Keratinocyte (primary cell): ENCODE results near the gene PRDM7. TPM values are rescaled to one million over a fixed set of nuclear protein-coding genes. Genes with fewer than 3 reads are reported as not detected.

Source experiments
- DNase-seq: peaks from one replicate; pipeline ENCODE4 v3.0.0-alpha.2; 2011; ENCODE audit warnings: low read depth, missing footprints, low spot score
- FAIRE-seq: peaks from 2 replicates; lab custom pipeline; 2011; peaks lifted over from hg19 to GRCh38; lab: Jason Lieb, UNC
- H2AFZ ChIP-seq: 2 replicates; pipeline ENCODE4 v1.6.0; 2012; ENCODE audit warnings: low read length, control low read depth, inconsistent platforms; ENCODE audit not compliant: control insufficient read depth
- H3K27ac ChIP-seq: 2 replicates; pipeline ENCODE4 v1.5.1; 2011; ENCODE audit warnings: low read length; ENCODE audit not compliant: control insufficient read depth, insufficient read depth
- H3K27me3 ChIP-seq: 3 replicates; pipeline ENCODE4 v1.6.0; 2011; ENCODE audit warnings: low read length; ENCODE audit not compliant: control insufficient read depth, insufficient read depth; ENCODE audit errors: extremely low read depth
- H3K36me3 ChIP-seq, 2 experiments: 2 replicates in 1 of 2; 3 replicates in 1 of 2; pipeline ENCODE4 v1.5.1; 2011; ENCODE audit warnings: low read length in 2 of 2, mild to moderate bottlenecking in 1 of 2; ENCODE audit not compliant: control insufficient read depth in 2 of 2, insufficient read depth in 2 of 2; ENCODE audit errors: extremely low read depth in 1 of 2
- H3K4me1 ChIP-seq: 3 replicates; pipeline ENCODE4 v1.5.1; 2011; ENCODE audit warnings: low read length; ENCODE audit not compliant: control insufficient read depth, insufficient read depth; ENCODE audit errors: extremely low read depth
- H3K4me2 ChIP-seq: 3 replicates; pipeline ENCODE4 v1.6.0; 2011; ENCODE audit warnings: low read depth, low read length; ENCODE audit not compliant: control insufficient read depth, insufficient read depth; ENCODE audit errors: extremely low read depth
- H3K4me3 ChIP-seq, 3 experiments: fragments of 200-600 bp in 1 of 3; sonication (generic) in 1 of 3; 2 replicates in 2 of 3; 3 replicates in 1 of 3; pipeline ENCODE4 v1.5.1; 2011 to 2016; ENCODE audit warnings: low read length in 3 of 3, mild to moderate bottlenecking in 3 of 3, control low read depth in 2 of 3, inconsistent platforms in 1 of 3, low read depth in 1 of 3, mixed read lengths in 1 of 3, mixed run types in 1 of 3, moderate library complexity in 1 of 3; ENCODE audit not compliant: control insufficient read depth in 2 of 3, insufficient read depth in 2 of 3; ENCODE audit errors: extremely low read depth in 1 of 3
- H3K79me2 ChIP-seq: 2 replicates; pipeline ENCODE4 v1.6.0; 2012; ENCODE audit warnings: low read length; ENCODE audit not compliant: control insufficient read depth, insufficient read depth
- H3K9ac ChIP-seq: 3 replicates; pipeline ENCODE4 v1.6.0; 2011; ENCODE audit warnings: low read length; ENCODE audit not compliant: control insufficient read depth, insufficient read depth; ENCODE audit errors: extremely low read depth
- H3K9me1 ChIP-seq: 3 replicates; pipeline ENCODE4 v1.6.0; 2011; ENCODE audit warnings: low read length; ENCODE audit not compliant: control insufficient read depth, insufficient read depth; ENCODE audit errors: extremely low read depth
- H3K9me3 ChIP-seq: 2 replicates; pipeline ENCODE4 v1.5.1; 2012; ENCODE audit warnings: low read depth, low read length; ENCODE audit not compliant: control insufficient read depth
- H4K20me1 ChIP-seq: 3 replicates; pipeline ENCODE4 v1.6.0; 2011; ENCODE audit warnings: low read length; ENCODE audit not compliant: control insufficient read depth, insufficient read depth; ENCODE audit errors: extremely low read depth
- EZH2 ChIP-seq: IDR thresholded peaks from one replicate; pipeline ENCODE4 v1.6.1; 2012; ENCODE audit warnings: inconsistent platforms, mild to moderate bottlenecking, low read length, moderate library complexity
- dilution Hi-C: fragments of 300-500 bp; cut with MboI; formaldehyde crosslinking; loops from one replicate; pipeline ENCODE4 v1.7.0; 2020; ENCODE audit warnings: low sequenced_read_pairs; ENCODE audit not compliant: extremely low pct_ligation_motif_present
- polyA plus RNA-seq, 5 experiments: library from polyadenylated mRNA; depleted of rRNA in 3 of 5; stranded (reverse) in 3 of 5; stranded (forward) in 1 of 5; unstranded in 1 of 5; fragments of >200 nt; gene quantifications; 1 replicate in 1 of 5; 2 replicates in 3 of 5; 3 replicates in 1 of 5; pipeline versions ENCODE4 v1.2.1 to v1.2.3, GENCODE V29; 2011 to 2012; ENCODE audit warnings: missing spikeins in 2 of 5, low read depth in 1 of 5, low replicate concordance in 1 of 5
- TF ChIP-seq, protein P1 (sequence below), 3 experiments: IDR thresholded peaks in 1 of 3; conservative IDR thresholded peaks in 1 of 3; optimal IDR thresholded peaks in 1 of 3; 2 replicates in 2 of 3; 3 replicates in 1 of 3; pipeline versions ENCODE3 to v1.5.1; 2011; ENCODE audit warnings: low read length in 3 of 3, mild to moderate bottlenecking in 3 of 3, moderate library complexity in 2 of 3, control low read depth in 1 of 3, inconsistent platforms in 1 of 3; ENCODE audit not compliant: insufficient read depth in 2 of 3; ENCODE audit errors: extremely low read depth in 1 of 3

PRDM7 gene
- polyA plus RNA-seq, 1 donor (not counting 4 experiments of a cell fraction or from before 2014, with no cell fraction given): not detected

DNA sequence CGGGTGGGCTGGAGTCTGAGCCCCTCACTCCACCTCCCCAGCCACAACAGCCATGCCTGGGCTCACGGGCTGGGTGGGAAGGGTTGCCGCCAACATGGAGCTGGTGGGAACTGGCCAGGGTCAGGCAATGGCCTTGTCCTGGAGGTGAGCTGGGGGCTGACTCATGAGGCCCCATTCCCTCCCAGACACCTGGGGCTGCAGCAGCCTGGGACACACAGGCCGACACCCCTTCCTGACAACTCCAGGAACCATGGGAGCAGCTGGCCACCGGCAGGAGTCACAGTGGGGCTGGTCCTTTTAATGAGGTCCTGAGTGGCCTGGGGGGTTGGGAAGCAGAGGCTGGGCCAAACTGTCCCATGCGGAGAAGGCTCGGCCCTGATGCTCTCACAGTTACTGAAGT lies 70.1 kb downstream of the PRDM7 start:
- no peak for TF ChIP-seq EZH2
- TF ChIP-seq, protein P1, sequence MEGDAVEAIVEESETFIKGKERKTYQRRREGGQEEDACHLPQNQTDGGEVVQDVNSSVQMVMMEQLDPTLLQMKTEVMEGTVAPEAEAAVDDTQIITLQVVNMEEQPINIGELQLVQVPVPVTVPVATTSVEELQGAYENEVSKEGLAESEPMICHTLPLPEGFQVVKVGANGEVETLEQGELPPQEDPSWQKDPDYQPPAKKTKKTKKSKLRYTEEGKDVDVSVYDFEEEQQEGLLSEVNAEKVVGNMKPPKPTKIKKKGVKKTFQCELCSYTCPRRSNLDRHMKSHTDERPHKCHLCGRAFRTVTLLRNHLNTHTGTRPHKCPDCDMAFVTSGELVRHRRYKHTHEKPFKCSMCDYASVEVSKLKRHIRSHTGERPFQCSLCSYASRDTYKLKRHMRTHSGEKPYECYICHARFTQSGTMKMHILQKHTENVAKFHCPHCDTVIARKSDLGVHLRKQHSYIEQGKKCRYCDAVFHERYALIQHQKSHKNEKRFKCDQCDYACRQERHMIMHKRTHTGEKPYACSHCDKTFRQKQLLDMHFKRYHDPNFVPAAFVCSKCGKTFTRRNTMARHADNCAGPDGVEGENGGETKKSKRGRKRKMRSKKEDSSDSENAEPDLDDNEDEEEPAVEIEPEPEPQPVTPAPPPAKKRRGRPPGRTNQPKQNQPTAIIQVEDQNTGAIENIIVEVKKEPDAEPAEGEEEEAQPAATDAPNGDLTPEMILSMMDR (optimal IDR thresholded peaks at IDR 0.05 in 1 of 3, IDR thresholded peaks at IDR 0.05 in 1 of 3, conservative IDR thresholded peaks at IDR 0.05 in 1 of 3; ENCODE audit: extremely low read depth in 1 of 3, insufficient read depth in 2 of 3, low read length in 3 of 3): no peak
- no peaks in the 10 kb centered on the region for H3K79me2 ChIP-seq
- FAIRE-seq (no peak), DNase-seq (no peak)
- no peaks in the 10 kb centered on the region for H3K27me3 ChIP-seq
- dilution Hi-C loops: no loop called here
- no peaks in the 10 kb centered on the region for H3K9me1 ChIP-seq
- H3K4me3 ChIP-seq: no peak overlapping the region
- H3K9ac ChIP-seq: no peak overlapping the region
- no peaks in the 10 kb centered on the region for H3K4me1 ChIP-seq
- H3K36me3 ChIP-seq: peaks cover 0 to 2% of the 10 kb centered on the region in 2 experiments
- H2AFZ ChIP-seq: no peak overlapping the region
- H4K20me1 ChIP-seq: no peaks in the 10 kb centered on the region
- H3K27ac ChIP-seq: no peak overlapping the region
- H3K9me3 ChIP-seq: no peaks in the 10 kb centered on the region
- no peak overlapping the region for H3K4me2 ChIP-seq

Other genes starting within 250 kb of the PRDM7 start
- 1.1 to 1.7 TPM (median 1.3 TPM) in 3 replicates for gene SPIRE2, start 248.9 kb downstream of the PRDM7 start, polyA plus RNA-seq
- gene TCF25, start 203.7 kb downstream of the PRDM7 start, polyA plus RNA-seq: 92.4 to 103 TPM (median 97.5 TPM) in 3 replicates
- 1.1 to 1.9 TPM (median 1.1 TPM) in 3 replicates for gene MC1R, start 158.5 kb downstream of the PRDM7 start, polyA plus RNA-seq
- gene TUBB3, start 154.0 kb downstream of the PRDM7 start, polyA plus RNA-seq: 29.2 to 54.2 TPM (median 34.0 TPM) in 3 replicates
- 74.2 to 115 TPM (median 86.4 TPM) in 3 replicates for gene DEF8, start 128.6 kb downstream of the PRDM7 start, polyA plus RNA-seq
- gene DBNDD1, start 57.9 kb downstream of the PRDM7 start, polyA plus RNA-seq: 1.7 to 4.2 TPM (median 4.1 TPM) in 3 replicates